Measurements from ENCODE around the gene RAMACL. TPM values are rescaled to one million over a fixed set of nuclear protein-coding genes. Genes with fewer than 3 reads are reported as not detected.

RAMACL gene
- total and polyA plus RNA-seq, 2 of the 4 experiments (the other 2 are of a cell fraction): 0.46 to 0.90 TPM

GRCh38 chr6:166604911-166605310, 18.4 kb upstream of the RAMACL start:
- intact Hi-C loops (cut with micrococcal nuclease): no loop called here
- DNase-seq: no peak
- Histone ChIP-seq H3K4me2 (ENCODE audit: low read depth, low read length) (no peak overlapping the region), H4K5ac (ENCODE audit: low read depth, low read length) (no peak overlapping the region), H3K79me1 (ENCODE audit: low read depth in 1 of 2, low read length in 2 of 2) (peaks cover 42 to 57% of the 10 kb centered on the region in 2 experiments), H3K14ac (replicated peaks; ENCODE audit: low read depth, low read length) (no peak overlapping the region), H2AK9ac (replicated peaks; ENCODE audit: low read depth, low read length, poor library complexity) (no peak overlapping the region), H2BK5ac (ENCODE audit: low read depth, low read length, poor library complexity, severe bottlenecking) (no peak overlapping the region), H3K23ac (ENCODE audit: low read depth, low read length) (no peak overlapping the region), H3K27ac (ENCODE audit: insufficient read depth, low read length) (no peak overlapping the region), H3K4me3 (ENCODE audit: insufficient read depth, low read depth, low read length) (no peak overlapping the region), H2AK5ac (ENCODE audit: low read depth, low read length) (no peak overlapping the region), H2BK15ac (ENCODE audit: low read depth, low read length) (no peak overlapping the region), H2BK120ac (ENCODE audit: low read depth, low read length) (no peak overlapping the region), H2BK20ac (ENCODE audit: low read depth, low read length) (no peak overlapping the region), H4K20me1 (ENCODE audit: insufficient read depth, low read length) (no peaks in the 10 kb centered on the region; the same call in 1 of the 2 replicates), H3K36me3 (ENCODE audit: control insufficient read depth, insufficient read depth, low read length) (peaks cover 8% of the 10 kb centered on the region; the same call in 1 of the 2 replicates), H3K27me3 (ENCODE audit: control insufficient read depth, insufficient read depth, low read length) (no peaks in the 10 kb centered on the region), H4K8ac (ENCODE audit: low read depth in 2 of 2, low read length in 2 of 2) (no peak overlapping the region), H3K4me1 (ENCODE audit: control insufficient read depth, insufficient read depth, low read length) (peaks cover 17% of the 10 kb centered on the region), H2AFZ (replicated peaks; ENCODE audit: low read length, poor library complexity) (no peak overlapping the region), H3K4ac (ENCODE audit: low read depth, low read length) (no peak overlapping the region), H4K91ac (ENCODE audit: insufficient read depth, low read depth, low read length) (no peak overlapping the region), H3K18ac (ENCODE audit: low read depth, low read length) (no peak overlapping the region), H3K9me3 (ENCODE audit: control insufficient read depth, insufficient read depth, low read length) (no peaks in the 10 kb centered on the region), H3K56ac (ENCODE audit: extremely low read depth, insufficient read depth, low read length) (no peak overlapping the region), H3K9me1 (ENCODE audit: insufficient read depth, low read length) (peaks cover 16% of the 10 kb centered on the region), H3K9ac (ENCODE audit: low read depth, low read length) (no peak overlapping the region)
- ChIA-PET CTCF (no interaction called here), POLR2A (ENCODE audit: unreplicated experiment) (no interaction called here)
- in situ Hi-C loops (cut with MboI; ENCODE audit: low sequenced_read_pairs): no loop called here
- no TSS peak for BruUV-seq (replicated peaks)
- TF ChIP-seq, protein P1, sequence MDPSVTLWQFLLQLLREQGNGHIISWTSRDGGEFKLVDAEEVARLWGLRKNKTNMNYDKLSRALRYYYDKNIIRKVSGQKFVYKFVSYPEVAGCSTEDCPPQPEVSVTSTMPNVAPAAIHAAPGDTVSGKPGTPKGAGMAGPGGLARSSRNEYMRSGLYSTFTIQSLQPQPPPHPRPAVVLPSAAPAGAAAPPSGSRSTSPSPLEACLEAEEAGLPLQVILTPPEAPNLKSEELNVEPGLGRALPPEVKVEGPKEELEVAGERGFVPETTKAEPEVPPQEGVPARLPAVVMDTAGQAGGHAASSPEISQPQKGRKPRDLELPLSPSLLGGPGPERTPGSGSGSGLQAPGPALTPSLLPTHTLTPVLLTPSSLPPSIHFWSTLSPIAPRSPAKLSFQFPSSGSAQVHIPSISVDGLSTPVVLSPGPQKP (IDR thresholded peaks at IDR 0.05; ENCODE audit: borderline replicate concordance, low read depth, low read length): no peak
- no peak for TF ChIP-seq MAZ (IDR thresholded peaks at IDR 0.05; ENCODE audit: borderline replicate concordance, low read depth, low read length)
- TF ChIP-seq POLR2A (IDR thresholded peaks at IDR 0.05; ENCODE audit: low read depth, low read length): no peak
- no peak for TF ChIP-seq NFE2L2 (IDR thresholded peaks at IDR 0.05; ENCODE audit: low read depth, low read length)
- no peak for TF ChIP-seq RAD21 (IDR thresholded peaks at IDR 0.05; ENCODE audit: low read length)
- no peak for TF ChIP-seq CTCF (conservative IDR thresholded peaks at IDR 0.05; ENCODE audit: low read depth, low read length)
- TF ChIP-seq MXI1 (IDR thresholded peaks at IDR 0.05; ENCODE audit: borderline replicate concordance, low read depth, low read length): no peak
- no peak for TF ChIP-seq CEBPB (IDR thresholded peaks at IDR 0.05; ENCODE audit: low read depth, low read length)
- TF ChIP-seq FOS (IDR thresholded peaks at IDR 0.05; ENCODE audit: low read depth, low read length): no peak
- TF ChIP-seq CHD1 (IDR thresholded peaks at IDR 0.05; ENCODE audit: low read depth, low read length): no peak
- TF ChIP-seq RCOR1 (IDR thresholded peaks at IDR 0.05; ENCODE audit: insufficient replicate concordance, low read length): no peak
- no peak for TF ChIP-seq USF2 (IDR thresholded peaks at IDR 0.05; ENCODE audit: low read depth, low read length)
- TF ChIP-seq MAFK (IDR thresholded peaks at IDR 0.05; ENCODE audit: low read depth, low read length): no peak
- TF ChIP-seq BHLHE40 (IDR thresholded peaks at IDR 0.05; ENCODE audit: low read depth, low read length): no peak
- TF ChIP-seq RFX5 (IDR thresholded peaks at IDR 0.05; ENCODE audit: low read depth, low read length): no peak
- TF ChIP-seq SMC3 (IDR thresholded peaks at IDR 0.05; ENCODE audit: low read depth, low read length): no peak
- 100% methylated on average over 5 of the region's 6 CpGs; no CpG with 5 or more reads in 1 of the 2 experiments for WGBS, 2 experiments (ENCODE audit: extremely low coverage in 2 of 2, insufficient read length in 1 of 2)
- dilution Hi-C loops (cut with HindIII; ENCODE audit: low sequenced_read_pairs, unreplicated experiment): no loop called here
- no peak for ATAC-seq (ENCODE audit: low read depth)

All from IMR-90 (cell line).